Measurements from ENCODE around the gene OR10P1. TPM values are rescaled to one million over a fixed set of nuclear protein-coding genes. Genes with fewer than 3 reads are reported as not detected.

OR10P1 gene
- total RNA-seq, 4 donors from 2014 or later, result not detected

GRCh38 chr12:55686366-55687010 lies 49.8 kb downstream of the OR10P1 start:
- peaks cover 6 to 8% (median 7%) of the 10 kb centered on the region in 4 donors for H3K4me1 ChIP-seq
- no peaks in the 10 kb centered on the region for H3K27me3 ChIP-seq
- intact Hi-C loops (cut with DNase I), result no loop called here
- H3K36me3 ChIP-seq, result peaks cover 27 to 52% (median 40%) of the 10 kb centered on the region in 4 donors
- DNase-seq (ENCODE audit: extremely low spot score), result no peak
- no peaks in the 10 kb centered on the region for H3K9me3 ChIP-seq
- TF ChIP-seq POLR2A (IDR thresholded peaks at IDR 0.05; ENCODE audit: low read depth) (no peak), POLR2AphosphoS5 (IDR thresholded peaks at IDR 0.05) (no peak), CTCF (IDR thresholded peaks at IDR 0.05) (no peak), EP300 (IDR thresholded peaks at IDR 0.05) (no peak)
- no peak overlapping the region for H3K4me3 ChIP-seq
- H3K27ac ChIP-seq (replicated peaks in 1 of 4), result no peak overlapping the region
- WGBS, result 77% methylated on average over 6 of the region's 9 CpGs

Small RNA genes within 50 kb of the gene (small RNA-seq; reads per million reads assigned to genes)
- 0 reads per million in 3 donors for gene AC009779.5

Other genes with a start within 250 kb of the OR10P1 start
- gene OR6C65, start 236.4 kb upstream of the OR10P1 start, total RNA-seq, result not detected
- not detected for gene OR6C76, start 210.6 kb upstream of the OR10P1 start, total RNA-seq
- not detected for gene OR6C2, start 192.8 kb upstream of the OR10P1 start, total RNA-seq
- not detected for gene OR6C70, start 166.8 kb upstream of the OR10P1 start, total RNA-seq
- gene OR6C68, start 144.5 kb upstream of the OR10P1 start, total RNA-seq, result not detected
- gene OR6C4, start 87.3 kb upstream of the OR10P1 start, total RNA-seq, result not detected
- gene OR2AP1, start 64.4 kb upstream of the OR10P1 start, total RNA-seq, result not detected
- gene ITGA7, start 71.0 kb downstream of the OR10P1 start, total RNA-seq, result 100 to 1,000 TPM; 155 to 245 (median 218) TPM
- gene BLOC1S1, start 79.2 kb downstream of the OR10P1 start, total RNA-seq, result 100 to 1,000 TPM; 159 to 253 (median 196) TPM
- gene RDH5, start 83.5 kb downstream of the OR10P1 start, total RNA-seq, result 10 to 100 TPM; 13.8 to 23.0 (median 17.2) TPM
- gene CD63, start 92.1 kb downstream of the OR10P1 start, total RNA-seq, result 1,000 to 10,000 TPM in 1 of 4 donors, 100 to 1,000 TPM in 3; 742 to 1,177 (median 845) TPM
- 1 to 10 TPM; 1.7 to 9.0 (median 4.9) TPM for gene GDF11, start 106.2 kb downstream of the OR10P1 start, total RNA-seq
- 10 to 100 TPM; 57.7 to 78.0 (median 70.1) TPM for gene SARNP, start 180.8 kb downstream of the OR10P1 start, total RNA-seq
- 10 to 100 TPM in 2 of 4 donors, 1 to 10 TPM in 2; 8.3 to 15.7 (median 11.8) TPM for gene ORMDL2, start 181.1 kb downstream of the OR10P1 start, total RNA-seq
- gene DNAJC14, start 192.7 kb downstream of the OR10P1 start, total RNA-seq, result 10 to 100 TPM; 23.7 to 33.7 (median 30.0) TPM
- 10 to 100 TPM in 2 of 4 donors, 1 to 10 TPM in 2; 5.5 to 17.4 (median 8.5) TPM for gene MMP19, start 206.0 kb downstream of the OR10P1 start, total RNA-seq

All from esophagus muscularis mucosa (tissue), 4 donors.